ENCODE results near the gene CYSTM1.
"Not testable (repeated sequence)": the region's sequence is repeated elsewhere in the genome, so short reads cannot be mapped to it uniquely, and the experiment has no call there.

Gene CYSTM1

DNA sequence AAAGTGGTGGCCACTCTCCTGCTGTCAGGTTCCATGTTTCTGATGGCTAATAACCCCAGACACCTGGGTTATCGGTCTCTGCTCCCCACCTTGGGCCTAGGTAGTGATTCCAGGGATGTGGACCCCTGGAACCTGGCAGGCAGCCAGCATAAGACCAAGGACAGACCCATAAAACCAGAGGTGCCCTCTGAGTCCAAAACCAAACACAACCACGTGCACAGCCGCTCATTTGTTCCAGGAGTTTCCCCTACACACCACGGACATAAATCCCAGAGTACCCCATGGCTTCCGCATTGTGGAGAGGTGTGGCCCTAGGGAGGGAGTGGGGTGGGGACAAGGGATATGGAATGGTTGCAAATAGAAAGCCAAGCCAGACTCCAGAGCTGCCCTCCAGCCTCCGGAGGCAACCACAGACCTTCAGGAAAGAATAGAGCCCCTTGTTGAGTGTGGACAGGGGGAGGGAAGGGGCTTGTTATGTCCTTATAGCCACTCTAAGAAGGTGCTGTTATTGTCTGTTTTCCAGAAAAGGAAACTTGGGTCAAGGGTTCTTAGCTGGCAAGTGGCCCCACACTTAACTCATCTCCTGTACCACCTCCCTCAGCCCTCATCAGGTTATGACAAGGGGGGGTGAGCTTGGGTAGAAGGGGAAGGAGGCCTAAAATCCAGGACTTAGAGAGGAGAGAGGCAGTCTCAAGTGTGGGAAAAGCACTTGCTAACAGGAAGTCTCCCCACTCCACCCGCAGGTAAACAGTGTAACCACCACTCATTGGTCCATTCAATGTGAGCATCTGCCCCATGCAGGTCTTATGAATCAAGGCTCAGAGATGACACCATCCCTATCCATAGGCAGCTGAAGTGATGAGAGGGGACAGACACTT, 23.6 kb upstream of the CYSTM1 start:
- DNase-seq: no peak

- no peak for DNase-seq
Measured at GRCh38 chr5:140152022-140152999, 22.7 kb upstream of the CYSTM1 start.

- no peak for DNase-seq
Measured at GRCh38 chr5:140153255-140153654, 21.7 kb upstream of the CYSTM1 start.

- no peak for DNase-seq
Measured at GRCh38 chr5:140153905-140154304, 21.1 kb upstream of the CYSTM1 start.

- not testable (repeated sequence) for DNase-seq
Measured at GRCh38 chr5:140154710-140155381, 20.1 kb upstream of the CYSTM1 start.

DNA sequence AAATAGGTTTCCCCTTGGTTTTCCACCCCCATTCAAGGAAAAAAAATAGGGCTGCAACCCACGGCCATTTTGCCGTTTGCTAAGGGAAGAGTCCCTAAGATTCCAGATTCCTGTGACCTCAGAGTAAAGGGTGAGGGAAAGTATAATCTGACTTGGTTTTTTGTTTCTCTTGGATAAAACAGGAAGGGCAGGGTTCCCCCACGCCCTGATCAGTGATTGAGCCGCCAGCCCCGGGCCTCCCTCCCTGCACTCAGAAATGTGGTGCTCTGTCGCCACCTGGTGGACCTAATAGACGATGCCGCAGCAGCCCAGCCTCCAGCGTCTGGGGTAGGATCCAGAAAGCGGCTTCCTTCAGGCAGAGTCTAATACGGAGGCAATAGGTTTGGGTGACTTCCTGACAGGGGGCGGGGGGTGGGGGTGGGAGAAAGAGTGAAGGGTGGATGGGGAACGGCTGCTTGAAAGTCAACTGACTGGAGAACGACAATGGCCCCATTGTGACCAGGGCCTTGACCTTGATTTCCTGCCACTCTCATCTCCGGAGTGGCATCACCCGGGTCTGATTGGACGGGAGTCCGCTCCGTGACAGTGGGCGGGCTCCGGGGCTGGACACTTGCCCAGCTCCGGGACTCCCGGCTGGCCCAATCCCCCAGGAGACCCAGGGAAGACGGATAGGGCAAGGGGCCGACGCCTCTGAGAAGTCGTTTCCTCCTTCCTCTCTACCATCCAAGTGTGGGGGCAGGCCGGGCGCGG, 17.8 kb upstream of the CYSTM1 start:
- DNase-seq: peak; percentile 68

DNA sequence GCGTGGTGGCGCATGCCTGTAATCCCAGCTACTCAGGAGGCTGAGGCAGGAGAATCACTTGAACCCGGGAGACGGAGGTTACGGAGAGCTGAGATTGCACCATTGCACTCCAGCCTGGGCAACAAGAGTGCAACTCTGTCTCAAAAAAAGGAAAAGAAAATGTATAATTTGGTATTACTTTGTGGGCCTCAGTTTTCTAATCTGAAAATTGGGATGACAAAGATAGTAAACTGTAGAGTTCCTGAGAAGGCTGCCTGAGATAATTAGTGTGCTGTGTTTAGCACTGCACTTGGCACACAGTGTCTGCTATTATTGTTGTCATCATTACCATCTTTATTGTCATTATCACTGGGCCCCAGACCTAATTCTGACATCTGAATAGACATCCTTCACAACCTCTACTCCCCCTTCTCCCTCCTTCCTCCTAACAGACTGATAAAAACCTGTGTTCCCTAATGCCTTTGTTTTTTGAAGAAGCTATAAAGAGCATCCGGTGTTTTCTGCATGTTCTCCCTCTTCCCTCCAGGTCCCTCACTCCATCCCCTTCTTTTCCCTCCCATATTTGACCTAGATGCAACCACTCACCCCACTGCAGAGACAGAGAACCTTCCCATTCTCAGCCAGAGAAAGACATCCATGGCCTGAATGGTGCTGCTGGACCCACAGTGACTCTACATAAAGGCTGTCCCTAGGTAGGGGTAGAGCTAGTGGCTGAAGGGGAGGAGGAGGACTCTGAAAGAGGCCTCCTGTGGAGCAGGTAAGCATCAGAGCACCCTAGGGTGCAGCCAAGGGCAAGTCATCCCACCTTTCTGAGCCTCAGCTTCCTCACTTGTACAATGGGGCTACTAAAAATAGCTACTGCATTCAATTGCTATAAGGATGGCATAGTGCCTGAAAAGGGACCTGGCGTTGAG, 15.7 kb upstream of the CYSTM1 start:
- DNase-seq: no peak

GRCh38 chr5:140162275-140162674, 12.7 kb upstream of the CYSTM1 start:
- no peak for DNase-seq

- DNase-seq: no peak
Measured at GRCh38 chr5:140162781-140163180, 12.2 kb upstream of the CYSTM1 start.

DNA sequence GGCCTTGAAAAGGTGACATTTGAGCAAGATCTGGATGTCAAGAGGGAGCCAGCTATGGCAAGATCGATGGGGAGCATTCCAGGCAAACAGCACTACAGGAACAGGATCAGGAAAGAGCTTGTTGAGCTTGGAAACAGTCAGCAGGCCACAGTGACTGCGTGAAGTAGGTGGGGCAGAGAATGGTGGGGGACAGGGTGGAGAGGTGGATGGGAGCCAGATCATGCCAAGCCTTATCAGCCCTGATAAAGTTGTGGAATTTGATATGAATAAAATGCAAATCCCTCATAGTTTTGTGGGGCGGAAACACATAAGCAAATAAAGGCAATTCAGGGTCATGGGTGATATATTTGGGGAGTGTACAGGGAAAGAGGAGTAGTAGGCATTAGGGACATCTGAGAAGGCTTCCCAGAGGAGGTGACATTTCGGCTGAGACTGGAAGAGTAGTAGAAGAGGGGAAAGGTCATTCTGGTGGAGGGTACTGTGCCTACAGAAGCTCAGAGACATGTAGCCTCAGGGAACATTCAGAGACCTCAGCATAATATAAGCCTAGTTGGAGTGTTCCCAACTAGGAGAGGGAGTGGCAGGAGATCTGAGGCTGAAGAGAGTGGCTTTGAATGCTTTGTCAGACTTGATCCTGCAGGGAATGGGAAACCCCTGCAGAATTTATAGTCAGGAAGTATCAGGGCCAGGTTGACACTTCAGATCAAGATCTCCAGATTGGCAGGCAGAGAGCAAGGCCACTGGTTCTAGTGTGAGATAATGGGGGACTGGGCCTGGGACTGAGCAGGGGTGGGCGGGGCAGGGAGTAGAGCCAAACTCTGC, 9.7 kb upstream of the CYSTM1 start:
- DNase-seq: no peak

DNA sequence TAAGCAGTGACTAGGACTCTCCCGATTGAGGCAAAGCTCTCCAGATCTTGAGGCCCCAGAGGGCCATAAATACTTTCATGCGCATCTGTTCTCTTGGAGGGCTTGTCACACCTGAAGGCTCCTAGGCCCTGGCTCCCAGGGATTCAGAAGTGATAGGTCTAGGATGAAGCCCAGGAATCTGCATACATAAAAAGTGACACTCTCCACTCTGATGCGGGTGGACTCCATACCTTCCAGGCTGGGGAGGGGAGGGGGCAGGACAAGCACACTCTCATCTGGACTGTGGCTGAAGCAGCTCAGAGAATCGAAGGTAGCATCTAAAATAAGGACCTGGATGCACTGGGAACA, 9.1 kb upstream of the CYSTM1 start:
- DNase-seq: no peak

DNA sequence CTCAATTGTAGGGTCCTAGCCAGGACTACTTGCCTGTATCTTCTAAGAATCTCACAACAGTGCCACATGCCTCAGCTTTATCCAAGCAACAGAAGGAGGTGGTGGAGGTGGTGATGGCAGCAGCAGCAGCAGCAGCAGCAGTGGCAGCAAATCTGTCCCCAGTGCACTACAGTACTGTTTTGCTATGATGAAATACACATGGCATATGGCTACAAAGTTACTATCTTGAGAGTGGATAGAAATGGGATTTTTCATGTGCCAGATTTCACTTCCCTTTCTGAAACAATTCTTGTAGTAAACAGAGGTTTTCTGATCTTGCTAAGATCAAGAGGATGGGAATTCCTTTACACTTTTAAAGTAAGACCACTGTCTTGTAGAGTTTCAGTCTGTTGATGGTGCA, 8.1 kb upstream of the CYSTM1 start:
- no peak for DNase-seq

DNA sequence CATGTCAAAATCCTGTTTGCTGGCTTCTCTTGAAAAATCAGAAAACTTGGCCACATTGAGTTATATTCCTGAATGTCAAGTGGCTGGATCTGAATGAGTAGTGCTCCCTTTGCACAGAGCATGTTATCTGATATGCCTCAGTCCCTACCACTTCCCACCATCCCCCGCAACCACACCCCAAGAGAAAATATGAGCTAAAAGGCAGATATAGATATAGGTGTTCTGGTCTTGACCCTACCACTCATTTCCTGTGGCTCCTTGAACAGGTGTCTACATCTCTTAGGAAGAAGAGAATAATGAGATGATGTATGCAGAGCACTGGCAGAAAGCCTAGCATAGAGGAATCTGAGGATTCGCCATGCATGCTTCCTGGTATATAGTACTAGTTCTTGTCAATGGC, 6.6 kb upstream of the CYSTM1 start:
- DNase-seq: no peak

- DNase-seq: no peak
Measured at GRCh38 chr5:140169410-140169809, 5.6 kb upstream of the CYSTM1 start.

DNA sequence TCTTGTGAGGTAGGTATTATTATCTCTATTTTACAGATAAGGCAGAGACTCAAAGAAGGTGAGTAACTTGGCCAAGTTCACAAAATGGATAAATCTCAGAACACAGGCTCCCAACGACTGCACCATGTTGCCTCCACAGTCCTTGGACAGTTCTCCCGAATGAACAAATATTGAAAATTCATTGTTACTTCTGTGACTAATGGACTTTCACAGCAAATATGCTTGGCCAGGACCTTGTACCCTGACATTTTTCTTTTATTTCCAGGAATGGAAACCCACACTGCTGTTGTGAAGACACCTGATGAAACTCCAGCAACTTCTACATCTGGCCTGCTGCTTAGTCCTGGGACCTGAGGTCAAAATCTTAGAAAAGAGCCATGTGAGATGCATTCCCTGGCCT, 2.5 kb upstream of the CYSTM1 start:
- no peak for DNase-seq

- DNase-seq: no peak
Measured at GRCh38 chr5:140174014-140174413, 974 bp upstream of the CYSTM1 start.

DNA sequence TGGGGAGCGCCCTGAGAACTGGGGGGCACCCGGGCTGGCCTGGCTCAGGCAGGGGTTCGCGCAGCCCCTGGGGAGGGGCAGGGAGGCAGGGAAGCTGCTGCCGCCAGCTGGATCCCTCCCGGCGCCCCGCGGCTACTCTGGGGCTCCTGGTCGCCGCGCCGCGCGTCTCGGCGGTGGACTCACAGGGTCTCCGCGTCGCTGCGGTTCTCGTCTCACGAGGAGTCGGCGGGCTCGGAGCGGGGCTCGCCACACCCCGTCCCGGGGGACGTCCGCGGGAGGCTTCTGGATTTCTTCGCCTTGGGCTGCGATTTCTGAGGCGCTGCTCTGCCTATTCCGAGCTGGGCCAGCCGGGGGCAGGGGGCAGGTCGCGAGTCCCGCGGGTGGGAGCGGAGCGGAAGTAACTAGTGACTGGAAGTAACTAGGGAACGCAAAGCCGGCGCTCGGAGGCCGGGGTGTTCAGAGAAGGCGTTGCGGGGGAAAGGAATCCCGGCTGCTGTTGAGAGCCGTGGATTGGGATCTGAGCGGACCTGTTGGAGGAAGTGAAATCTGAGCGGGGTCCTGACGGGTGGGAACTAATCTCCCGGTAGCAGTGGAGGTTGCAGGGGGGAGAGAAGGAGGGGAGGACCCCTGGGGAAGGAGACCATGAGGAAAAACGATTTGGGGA, 511 bp downstream of the CYSTM1 start:
- peak; percentile 60 for DNase-seq

DNA sequence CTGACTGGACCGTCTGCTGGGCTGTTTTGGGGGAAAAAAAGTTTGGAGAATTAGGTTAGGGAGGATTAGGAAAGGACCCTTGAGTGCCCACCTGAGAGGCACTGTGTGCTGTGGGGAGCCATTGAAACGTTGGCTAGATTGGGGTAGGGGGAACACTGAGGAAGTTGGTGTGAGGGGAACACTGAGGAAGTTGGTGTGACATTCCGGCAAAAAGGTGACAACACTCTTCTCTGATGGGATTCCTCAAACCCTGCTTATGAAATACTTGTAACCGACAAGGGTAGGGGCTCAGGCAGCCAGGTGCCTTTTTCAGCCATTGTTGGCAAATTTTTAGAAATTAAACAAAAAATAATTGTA, 1.0 kb downstream of the CYSTM1 start:
- no peak for DNase-seq

- DNase-seq: no peak
Measured at GRCh38 chr5:140178086-140178410, 3.1 kb downstream of the CYSTM1 start.

DNA sequence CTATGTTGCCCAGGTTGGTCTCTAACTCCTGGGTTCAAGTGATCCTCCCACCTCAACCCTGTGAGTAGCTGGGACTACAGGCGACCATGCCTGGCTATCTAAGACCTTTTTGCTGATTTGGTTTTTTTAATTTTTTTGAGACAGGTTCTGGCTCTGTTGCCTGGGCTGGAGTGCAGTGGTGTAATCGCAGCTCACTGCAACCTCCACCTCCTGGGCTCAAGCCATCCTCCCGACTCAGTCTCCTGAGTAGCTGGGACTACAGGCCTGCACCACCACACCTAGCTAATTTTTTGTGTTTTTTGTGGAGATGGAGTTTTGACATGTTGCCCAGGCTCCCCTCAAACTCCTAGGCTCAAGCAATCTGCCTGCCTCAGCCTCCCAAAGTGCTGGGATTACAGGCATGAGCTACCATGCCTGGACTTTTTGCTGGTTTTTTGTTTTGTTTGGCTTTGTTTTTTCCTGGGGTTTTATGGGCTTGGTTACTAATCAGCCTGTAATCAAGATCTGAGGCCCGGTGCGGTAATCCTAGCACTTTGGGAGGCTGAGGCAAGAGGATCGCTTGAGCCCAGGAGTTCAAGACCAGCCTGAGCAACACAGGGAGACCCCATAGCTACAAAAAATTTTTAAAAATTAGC, 3.6 kb downstream of the CYSTM1 start:
- no peak for DNase-seq

Data from COR-L47 (cell line).